Vagina (tissue), 2 donors: ENCODE results near the gene PSG6.
"Not testable (repeated sequence)": the region's sequence is repeated elsewhere in the genome, so short reads cannot be mapped to it uniquely, and the experiment has no call there.

Experiments
- CTCF ChIP-seq, 3 experiments: fragments of 450-650 bp in 2 of 3; fragments of 200-600 bp in 1 of 3; sonication (generic) in 1 of 3; IDR thresholded peaks; one replicate each; pipeline ENCODE4 v1.5.1; 2017 to 2019; ENCODE audit warnings: antibody characterized with exemption in 3 of 3, mild to moderate bottlenecking in 2 of 3, moderate library complexity in 2 of 3
- POLR2A ChIP-seq, 2 donors: fragments of 450-650 bp; IDR thresholded peaks; one replicate each; pipeline ENCODE4 v1.6.1; 2017; ENCODE audit warnings: antibody characterized with exemption in 2 of 2, mild to moderate bottlenecking in 2 of 2, moderate library complexity in 2 of 2

DNA sequence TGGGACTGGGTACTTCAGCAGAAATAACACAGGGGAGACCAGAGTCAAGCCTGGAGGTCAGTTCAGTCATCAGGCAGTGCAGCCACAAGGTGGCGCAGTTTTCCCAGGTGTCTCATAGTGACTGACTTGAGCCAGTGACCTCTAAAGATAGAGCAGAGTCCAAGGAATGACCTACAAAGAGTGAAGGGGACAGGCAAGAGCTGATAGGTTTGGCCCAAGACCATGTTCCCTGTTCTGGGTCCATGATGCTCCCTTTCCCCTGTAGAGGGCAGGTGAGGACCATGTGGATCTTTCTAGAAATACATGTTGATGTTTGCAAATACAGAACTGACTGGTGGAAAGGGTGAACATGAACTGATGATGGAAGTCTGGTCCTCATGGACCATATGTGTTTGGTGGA is 12.5 kb upstream of the PSG6 start:
- TF ChIP-seq CTCF, POLR2A (IDR thresholded peaks at IDR 0.05): not testable (repeated sequence)
